ENCODE data around the gene PTPRE.

- TF ChIP-seq, protein P1, sequence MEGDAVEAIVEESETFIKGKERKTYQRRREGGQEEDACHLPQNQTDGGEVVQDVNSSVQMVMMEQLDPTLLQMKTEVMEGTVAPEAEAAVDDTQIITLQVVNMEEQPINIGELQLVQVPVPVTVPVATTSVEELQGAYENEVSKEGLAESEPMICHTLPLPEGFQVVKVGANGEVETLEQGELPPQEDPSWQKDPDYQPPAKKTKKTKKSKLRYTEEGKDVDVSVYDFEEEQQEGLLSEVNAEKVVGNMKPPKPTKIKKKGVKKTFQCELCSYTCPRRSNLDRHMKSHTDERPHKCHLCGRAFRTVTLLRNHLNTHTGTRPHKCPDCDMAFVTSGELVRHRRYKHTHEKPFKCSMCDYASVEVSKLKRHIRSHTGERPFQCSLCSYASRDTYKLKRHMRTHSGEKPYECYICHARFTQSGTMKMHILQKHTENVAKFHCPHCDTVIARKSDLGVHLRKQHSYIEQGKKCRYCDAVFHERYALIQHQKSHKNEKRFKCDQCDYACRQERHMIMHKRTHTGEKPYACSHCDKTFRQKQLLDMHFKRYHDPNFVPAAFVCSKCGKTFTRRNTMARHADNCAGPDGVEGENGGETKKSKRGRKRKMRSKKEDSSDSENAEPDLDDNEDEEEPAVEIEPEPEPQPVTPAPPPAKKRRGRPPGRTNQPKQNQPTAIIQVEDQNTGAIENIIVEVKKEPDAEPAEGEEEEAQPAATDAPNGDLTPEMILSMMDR (IDR thresholded peaks at IDR 0.05 in 2 of 3, conservative IDR thresholded peaks at IDR 0.05 in 1 of 3; ENCODE audit: borderline replicate concordance in 1 of 3, insufficient read depth in 1 of 3, low read depth in 2 of 3, low read length in 2 of 3) = no peak
- TF ChIP-seq REST (IDR thresholded peaks at IDR 0.05; ENCODE audit: low read depth) (no peak), EGR1 (IDR thresholded peaks at IDR 0.05; ENCODE audit: low read depth) (no peak), ZNF274 (IDR thresholded peaks at IDR 0.05; ENCODE audit: low read depth, low read length) (no peak), POLR2AphosphoS5 (IDR thresholded peaks at IDR 0.05; ENCODE audit: low read depth, low read length) (no peak), POLR2A (IDR thresholded peaks at IDR 0.05; ENCODE audit: borderline replicate concordance, extremely low read depth, insufficient read depth, insufficient read length) (no peak), EZH2 (IDR thresholded peaks at IDR 0.05) (no peak), RAD21 (IDR thresholded peaks at IDR 0.05; ENCODE audit: low read depth) (no peak)
- TF ChIP-seq, protein P2, sequence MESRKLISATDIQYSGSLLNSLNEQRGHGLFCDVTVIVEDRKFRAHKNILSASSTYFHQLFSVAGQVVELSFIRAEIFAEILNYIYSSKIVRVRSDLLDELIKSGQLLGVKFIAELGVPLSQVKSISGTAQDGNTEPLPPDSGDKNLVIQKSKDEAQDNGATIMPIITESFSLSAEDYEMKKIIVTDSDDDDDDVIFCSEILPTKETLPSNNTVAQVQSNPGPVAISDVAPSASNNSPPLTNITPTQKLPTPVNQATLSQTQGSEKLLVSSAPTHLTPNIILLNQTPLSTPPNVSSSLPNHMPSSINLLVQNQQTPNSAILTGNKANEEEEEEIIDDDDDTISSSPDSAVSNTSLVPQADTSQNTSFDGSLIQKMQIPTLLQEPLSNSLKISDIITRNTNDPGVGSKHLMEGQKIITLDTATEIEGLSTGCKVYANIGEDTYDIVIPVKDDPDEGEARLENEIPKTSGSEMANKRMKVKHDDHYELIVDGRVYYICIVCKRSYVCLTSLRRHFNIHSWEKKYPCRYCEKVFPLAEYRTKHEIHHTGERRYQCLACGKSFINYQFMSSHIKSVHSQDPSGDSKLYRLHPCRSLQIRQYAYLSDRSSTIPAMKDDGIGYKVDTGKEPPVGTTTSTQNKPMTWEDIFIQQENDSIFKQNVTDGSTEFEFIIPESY (IDR thresholded peaks at IDR 0.05; ENCODE audit: extremely low read depth, insufficient replicate concordance, low read length) = no peak
- TF ChIP-seq, protein P3, sequence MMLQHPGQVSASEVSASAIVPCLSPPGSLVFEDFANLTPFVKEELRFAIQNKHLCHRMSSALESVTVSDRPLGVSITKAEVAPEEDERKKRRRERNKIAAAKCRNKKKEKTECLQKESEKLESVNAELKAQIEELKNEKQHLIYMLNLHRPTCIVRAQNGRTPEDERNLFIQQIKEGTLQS (IDR thresholded peaks at IDR 0.05) = no peak
Observed at GRCh38 chr10:128059266-128059981, 152.5 kb downstream of the PTPRE start.

All from HCT116 (cell line).